ENCODE results near the gene BATF2. TPM values are rescaled to one million over a fixed set of nuclear protein-coding genes. Genes with fewer than 3 reads are reported as not detected.

Gene BATF2
- polyA plus RNA-seq, 4 donors = 8.1 to 22.7 (median 10.9) TPM

DNA sequence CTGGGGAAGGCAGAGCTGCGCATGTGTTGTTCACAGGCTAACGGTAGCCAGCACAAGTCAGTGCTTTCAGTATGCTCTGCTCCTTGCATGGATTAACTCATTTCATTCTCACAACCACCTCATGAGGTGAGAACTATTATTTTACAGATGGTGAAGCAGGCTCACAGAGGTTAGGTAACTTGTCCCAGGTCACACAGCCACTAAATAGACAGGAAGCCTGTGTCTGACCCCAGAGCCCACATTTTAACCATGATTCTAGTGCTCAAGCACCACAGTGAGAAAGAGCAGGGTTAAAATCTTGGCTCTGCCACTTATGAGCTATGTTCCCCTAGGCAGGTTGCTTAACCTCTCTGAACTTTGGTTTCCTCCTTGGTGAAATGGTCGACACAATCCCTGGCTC lies 24.2 kb upstream of the BATF2 start:
- peaks cover 0 to 18% (median 0%) of the 10 kb centered on the region in 3 donors for H3K4me1 ChIP-seq (ENCODE audit: control insufficient read depth in 3 of 3, insufficient read depth in 2 of 3, low read depth in 1 of 3, low read length in 2 of 3)
- H3K9me3 ChIP-seq (ENCODE audit: control insufficient read depth in 2 of 2, insufficient read depth in 1 of 2, low read depth in 1 of 2, low read length in 1 of 2) = no peaks in the 10 kb centered on the region
- WGBS, 3 donors = 67 to 85% (median 80%) methylated on average over 3 of the region's 3 CpGs
- no peak overlapping the region for H3K4me3 ChIP-seq (ENCODE audit: low read depth in 1 of 3, low read length in 3 of 3)
- H3K27ac ChIP-seq (ENCODE audit: low read depth in 1 of 3, low read length in 2 of 3) = no peak overlapping the region
- FAIRE-seq (no peak), DNase-seq (no peak)
- H3K36me3 ChIP-seq (ENCODE audit: control insufficient read depth in 3 of 3, insufficient read depth in 2 of 3, low read depth in 1 of 3, low read length in 3 of 3) = peaks cover 0 to 53% (median 2%) of the 10 kb centered on the region in 3 donors
- no peaks in the 10 kb centered on the region for H3K27me3 ChIP-seq (ENCODE audit: control insufficient read depth in 3 of 3, insufficient read depth in 3 of 3, low read length in 3 of 3)

DNA sequence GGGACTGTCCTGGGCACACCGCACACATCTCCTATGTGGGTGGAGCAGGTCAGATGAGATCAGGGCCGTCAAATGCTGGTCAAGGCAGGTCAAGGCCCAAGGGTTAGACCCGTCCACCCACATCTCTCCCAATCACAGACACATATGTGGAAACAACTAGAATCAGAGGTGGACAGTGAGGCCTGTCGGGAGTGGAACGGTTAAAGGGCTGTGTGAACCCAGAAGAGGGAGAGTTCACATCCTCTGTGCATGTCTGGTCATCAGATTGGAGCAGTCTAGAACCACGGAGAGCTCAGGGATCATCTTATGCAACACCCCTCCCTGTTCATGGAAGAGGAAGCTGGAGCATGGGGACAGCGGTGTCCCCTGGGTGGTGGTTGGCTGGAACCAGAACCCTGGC lies 23.1 kb upstream of the BATF2 start:
- Histone ChIP-seq H3K27ac (ENCODE audit: low read depth in 1 of 3, low read length in 2 of 3) (no peak overlapping the region), H3K27me3 (ENCODE audit: control insufficient read depth in 3 of 3, insufficient read depth in 3 of 3, low read length in 3 of 3) (no peaks in the 10 kb centered on the region), H3K4me3 (ENCODE audit: low read depth in 1 of 3, low read length in 3 of 3) (no peak overlapping the region), H3K4me1 (ENCODE audit: control insufficient read depth in 3 of 3, insufficient read depth in 2 of 3, low read depth in 1 of 3, low read length in 2 of 3) (peaks cover 0 to 21% (median 0%) of the 10 kb centered on the region in 3 donors), H3K36me3 (ENCODE audit: control insufficient read depth in 3 of 3, insufficient read depth in 2 of 3, low read depth in 1 of 3, low read length in 3 of 3) (peaks cover 0 to 51% (median 2%) of the 10 kb centered on the region in 3 donors), H3K9me3 (ENCODE audit: control insufficient read depth in 2 of 2, insufficient read depth in 1 of 2, low read depth in 1 of 2, low read length in 1 of 2) (no peaks in the 10 kb centered on the region)
- no peak for FAIRE-seq
- DNase-seq = no peak
- 79 to 86% (median 80%) methylated on average over 7 of the region's 7 CpGs for WGBS, 3 donors

DNA sequence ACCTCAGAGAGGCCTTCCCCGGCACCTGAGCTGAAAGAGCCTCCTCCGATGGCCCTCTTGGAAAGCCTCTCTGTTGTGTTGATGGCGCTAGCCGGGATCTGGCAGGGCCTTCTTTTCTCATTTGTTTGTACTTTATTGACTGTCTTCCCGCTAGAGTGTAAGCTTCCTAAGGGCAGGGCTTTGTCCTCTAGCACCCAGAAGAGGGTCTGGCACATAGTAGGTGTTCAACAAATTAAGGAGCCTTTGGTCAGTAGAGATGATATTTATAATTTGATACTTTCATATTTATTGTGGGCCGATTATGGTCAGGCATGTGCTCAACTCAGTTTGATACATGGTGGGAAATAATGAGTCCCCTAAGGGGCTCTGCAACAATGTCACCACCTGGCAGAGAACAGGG lies 21.2 kb upstream of the BATF2 start:
- DNase-seq (no peak), FAIRE-seq (no peak)
- Histone ChIP-seq H3K36me3 (ENCODE audit: control insufficient read depth in 3 of 3, insufficient read depth in 2 of 3, low read depth in 1 of 3, low read length in 3 of 3) (peaks cover 0 to 51% (median 2%) of the 10 kb centered on the region in 3 donors), H3K4me3 (ENCODE audit: low read depth in 1 of 3, low read length in 3 of 3) (no peak overlapping the region), H3K27ac (ENCODE audit: low read depth in 1 of 3, low read length in 2 of 3) (no peak overlapping the region), H3K9me3 (ENCODE audit: control insufficient read depth in 2 of 2, insufficient read depth in 1 of 2, low read depth in 1 of 2, low read length in 1 of 2) (no peaks in the 10 kb centered on the region), H3K27me3 (ENCODE audit: control insufficient read depth in 3 of 3, insufficient read depth in 3 of 3, low read length in 3 of 3) (no peaks in the 10 kb centered on the region), H3K4me1 (ENCODE audit: control insufficient read depth in 3 of 3, insufficient read depth in 2 of 3, low read depth in 1 of 3, low read length in 2 of 3) (peaks cover 0 to 15% (median 0%) of the 10 kb centered on the region in 3 donors)
- WGBS, 3 donors = 96 to 98% (median 96%) methylated on average over 6 of the region's 6 CpGs

DNA sequence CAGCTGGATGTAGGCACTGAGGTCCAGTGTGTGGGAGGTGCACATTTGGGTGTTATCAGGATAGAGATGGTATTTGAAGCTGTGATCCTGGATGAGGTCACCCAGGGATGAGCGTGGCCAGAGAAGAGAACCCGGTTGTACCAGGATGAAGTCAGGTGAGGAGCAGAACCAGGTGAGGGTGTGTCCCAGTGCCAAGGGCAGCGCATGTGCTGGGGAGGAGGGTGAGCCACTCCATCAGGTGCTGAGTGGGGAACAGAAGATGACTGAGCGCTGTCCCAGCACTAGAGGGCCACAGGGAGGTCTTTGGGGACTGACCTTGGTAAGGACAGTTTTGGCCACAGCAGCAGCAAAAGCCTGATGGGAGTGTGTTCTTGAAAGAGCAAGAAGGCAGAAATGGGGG lies 19.9 kb upstream of the BATF2 start:
- H3K4me1 ChIP-seq (ENCODE audit: control insufficient read depth in 3 of 3, insufficient read depth in 2 of 3, low read depth in 1 of 3, low read length in 2 of 3) = peaks cover 0 to 15% (median 0%) of the 10 kb centered on the region in 3 donors
- FAIRE-seq = no peak
- no peak for DNase-seq
- peaks cover 0 to 44% (median 2%) of the 10 kb centered on the region in 3 donors for H3K36me3 ChIP-seq (ENCODE audit: control insufficient read depth in 3 of 3, insufficient read depth in 2 of 3, low read depth in 1 of 3, low read length in 3 of 3)
- H3K9me3 ChIP-seq (ENCODE audit: control insufficient read depth in 2 of 2, insufficient read depth in 1 of 2, low read depth in 1 of 2, low read length in 1 of 2) = no peaks in the 10 kb centered on the region
- H3K4me3 ChIP-seq (ENCODE audit: low read depth in 1 of 3, low read length in 3 of 3) = no peak overlapping the region
- 78 to 83% (median 81%) methylated on average over 4 of the region's 4 CpGs for WGBS, 3 donors
- peaks cover 0 to 2% (median 0%) of the 10 kb centered on the region in 3 donors for H3K27me3 ChIP-seq (ENCODE audit: control insufficient read depth in 3 of 3, insufficient read depth in 3 of 3, low read length in 3 of 3)
- no peak overlapping the region for H3K27ac ChIP-seq (ENCODE audit: low read depth in 1 of 3, low read length in 2 of 3)

DNA sequence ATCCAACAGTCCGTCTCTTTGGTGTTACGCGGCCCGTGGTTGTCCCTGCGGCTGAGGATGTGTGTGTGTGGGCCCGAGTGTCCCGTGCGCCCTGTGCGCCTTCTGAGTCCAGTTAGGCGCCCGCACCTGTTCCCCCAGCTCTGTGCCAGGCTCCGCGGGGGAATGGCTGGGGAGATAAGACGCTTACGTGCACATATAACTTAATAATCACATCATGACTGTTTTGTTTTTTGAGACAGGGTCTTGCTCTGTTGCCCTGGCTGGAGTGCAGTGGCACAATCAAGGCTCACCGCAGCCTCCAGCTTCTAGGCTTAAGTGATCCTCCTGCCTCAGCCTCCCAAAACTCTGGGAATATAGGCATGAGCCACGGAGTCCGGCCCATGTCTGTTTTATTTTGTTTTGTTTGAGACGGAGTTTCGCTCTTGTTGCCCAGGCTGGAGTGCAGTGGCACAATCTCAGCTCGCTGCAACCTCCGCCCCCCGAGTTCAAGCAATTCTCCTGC lies 18.0 kb upstream of the BATF2 start:
- H3K36me3 ChIP-seq (ENCODE audit: control insufficient read depth in 3 of 3, insufficient read depth in 2 of 3, low read depth in 1 of 3, low read length in 3 of 3) = peaks cover 0 to 26% (median 2%) of the 10 kb centered on the region in 3 donors
- peaks cover 0 to 2% (median 0%) of the 10 kb centered on the region in 3 donors for H3K27me3 ChIP-seq (ENCODE audit: control insufficient read depth in 3 of 3, insufficient read depth in 3 of 3, low read length in 3 of 3)
- FAIRE-seq = no peak

DNA sequence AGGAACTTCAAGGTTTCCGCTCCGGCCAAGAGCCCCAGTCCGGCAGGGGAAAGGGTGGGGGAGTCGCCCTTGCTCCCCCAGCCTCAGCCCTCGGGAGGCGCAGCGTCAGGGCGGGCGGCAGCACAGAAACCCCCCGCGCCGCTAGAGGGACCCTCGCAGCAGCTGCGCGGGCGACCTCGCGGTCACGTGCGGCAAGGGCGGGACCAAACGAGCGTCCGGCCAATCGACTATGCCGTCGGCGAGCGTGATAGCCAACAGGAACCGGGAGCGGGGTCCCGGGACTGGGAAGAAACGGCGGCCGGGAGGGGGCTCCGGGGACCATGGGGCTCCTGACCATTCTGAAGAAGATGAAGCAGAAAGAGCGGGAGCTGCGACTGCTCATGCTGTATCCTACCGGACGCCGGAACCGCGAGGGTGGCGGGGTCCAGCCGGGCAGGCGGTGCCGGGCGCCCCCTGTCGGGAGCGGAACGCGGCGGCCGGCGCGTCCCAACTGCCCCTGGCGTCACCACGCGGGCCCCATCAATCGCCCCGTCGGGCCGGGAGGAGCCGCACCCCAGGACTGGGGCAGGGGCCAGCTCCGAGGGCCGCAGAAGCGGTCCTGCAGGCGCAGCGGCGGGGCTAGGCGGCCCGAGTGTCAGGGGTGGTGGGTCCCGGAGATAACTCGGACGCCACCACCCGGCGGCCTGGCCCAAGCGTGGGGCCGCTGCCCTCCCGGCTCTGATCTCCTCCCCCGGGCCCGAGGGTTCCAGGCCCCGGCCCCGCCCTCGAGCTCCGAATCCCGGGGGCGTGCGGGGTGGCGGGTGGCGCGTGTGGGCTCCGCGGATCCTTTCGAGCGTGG lies 17.3 kb upstream of the BATF2 start, which contains the start of gene ARL2:
Gene ARL2, plus strand, starts transcription at position 273 of the 838 bp plus-strand sequence. Its CDS starts 48 bp downstream, at position 321.
- H3K36me3 ChIP-seq (ENCODE audit: control insufficient read depth in 3 of 3, insufficient read depth in 2 of 3, low read depth in 1 of 3, low read length in 3 of 3) = peaks cover 0 to 24% (median 2%) of the 10 kb centered on the region in 3 donors
- peak within 1 kb of the TSS; percentile 97 to 100 (median 98) for H3K27ac ChIP-seq (ENCODE audit: low read depth in 1 of 3, low read length in 2 of 3)
- DNase-seq (peak; percentile 87 to 96), FAIRE-seq (no peak)
- no peaks in the 10 kb centered on the region for H3K9me3 ChIP-seq (ENCODE audit: control insufficient read depth in 2 of 2, insufficient read depth in 1 of 2, low read depth in 1 of 2, low read length in 1 of 2)
- peaks cover 0 to 2% (median 0%) of the 10 kb centered on the region in 3 donors for H3K27me3 ChIP-seq (ENCODE audit: control insufficient read depth in 3 of 3, insufficient read depth in 3 of 3, low read length in 3 of 3)
- peak within 1 kb of the TSS; percentile 45 to 98 (median 76) for H3K4me3 ChIP-seq (ENCODE audit: low read depth in 1 of 3, low read length in 3 of 3)
- WGBS, 3 donors = 0 to 1% (median 0%) methylated on average over 73 to 96 of the region's 96 CpGs
- peaks cover 0 to 15% (median 0%) of the 10 kb centered on the region in 3 donors for H3K4me1 ChIP-seq (ENCODE audit: control insufficient read depth in 3 of 3, insufficient read depth in 2 of 3, low read depth in 1 of 3, low read length in 2 of 3)

More for the DNA sequence above, 18.0 kb upstream of the BATF2 start:
- H3K4me1 ChIP-seq (ENCODE audit: control insufficient read depth in 3 of 3, insufficient read depth in 2 of 3, low read depth in 1 of 3, low read length in 2 of 3) = peaks cover 0 to 15% (median 0%) of the 10 kb centered on the region in 3 donors
- peak overlapping the region; percentile 45 to 98 (median 76) for H3K4me3 ChIP-seq (ENCODE audit: low read depth in 1 of 3, low read length in 3 of 3)
- peak overlapping the region; percentile 97 to 100 (median 98) for H3K27ac ChIP-seq (ENCODE audit: low read depth in 1 of 3, low read length in 2 of 3)
- H3K9me3 ChIP-seq (ENCODE audit: control insufficient read depth in 2 of 2, insufficient read depth in 1 of 2, low read depth in 1 of 2, low read length in 1 of 2) = no peaks in the 10 kb centered on the region
- DNase-seq = no peak
- 29 to 31% (median 30%) methylated on average over 23 of the region's 23 CpGs for WGBS, 3 donors

DNA sequence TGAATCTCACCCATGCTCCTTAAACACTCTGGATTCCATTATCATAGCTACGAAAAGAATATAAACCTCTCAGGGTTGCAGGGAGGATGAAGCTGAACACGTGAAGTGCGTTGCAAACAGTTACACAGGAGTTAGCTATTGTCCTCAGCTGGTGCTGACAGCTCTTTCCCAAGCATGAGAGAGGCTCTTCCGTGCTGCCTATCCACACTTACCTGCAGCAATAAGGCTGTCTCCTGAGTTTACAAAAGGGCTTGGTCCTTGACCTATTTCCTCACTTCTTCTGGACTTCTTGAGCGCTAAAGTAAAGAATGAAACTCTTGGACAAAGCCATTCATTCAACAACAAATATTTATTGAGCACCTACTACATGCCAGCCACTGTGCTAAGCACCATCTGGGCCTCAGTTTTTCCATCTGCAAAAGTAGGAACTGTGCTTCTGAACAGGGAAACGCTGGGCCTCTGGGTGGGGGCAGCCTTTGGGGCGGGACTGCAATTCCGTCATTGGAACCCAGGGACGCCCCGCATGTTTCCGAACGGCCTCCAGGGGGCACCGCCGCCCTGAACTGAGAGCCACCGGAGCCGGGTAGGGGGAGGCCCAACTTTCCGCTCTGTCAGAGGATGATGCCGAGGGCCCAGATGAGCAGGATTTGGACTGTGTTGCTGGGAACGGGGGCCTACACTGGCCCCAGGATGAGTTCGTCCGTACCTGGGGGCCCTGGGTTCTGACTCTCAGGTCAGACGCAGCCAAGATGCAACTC lies 16.5 kb upstream of the BATF2 start:
- H3K9me3 ChIP-seq (ENCODE audit: control insufficient read depth in 2 of 2, insufficient read depth in 1 of 2, low read depth in 1 of 2, low read length in 1 of 2) = no peaks in the 10 kb centered on the region
- WGBS, 3 donors = 11 to 14% (median 11%) methylated on average over 22 of the region's 22 CpGs
- peak overlapping the region; percentile 45 to 98 (median 76) for H3K4me3 ChIP-seq (ENCODE audit: low read depth in 1 of 3, low read length in 3 of 3)
- H3K36me3 ChIP-seq (ENCODE audit: control insufficient read depth in 3 of 3, insufficient read depth in 2 of 3, low read depth in 1 of 3, low read length in 3 of 3) = peaks cover 0 to 16% (median 2%) of the 10 kb centered on the region in 3 donors
- H3K27ac ChIP-seq (ENCODE audit: low read depth in 1 of 3, low read length in 2 of 3) = peak overlapping the region; percentile 97 to 100 (median 98)
- FAIRE-seq (no peak), DNase-seq (peak; percentile 91 to 96)
- peaks cover 0 to 15% (median 0%) of the 10 kb centered on the region in 3 donors for H3K4me1 ChIP-seq (ENCODE audit: control insufficient read depth in 3 of 3, insufficient read depth in 2 of 3, low read depth in 1 of 3, low read length in 2 of 3)
- peaks cover 0 to 2% (median 0%) of the 10 kb centered on the region in 3 donors for H3K27me3 ChIP-seq (ENCODE audit: control insufficient read depth in 3 of 3, insufficient read depth in 3 of 3, low read length in 3 of 3)

DNA sequence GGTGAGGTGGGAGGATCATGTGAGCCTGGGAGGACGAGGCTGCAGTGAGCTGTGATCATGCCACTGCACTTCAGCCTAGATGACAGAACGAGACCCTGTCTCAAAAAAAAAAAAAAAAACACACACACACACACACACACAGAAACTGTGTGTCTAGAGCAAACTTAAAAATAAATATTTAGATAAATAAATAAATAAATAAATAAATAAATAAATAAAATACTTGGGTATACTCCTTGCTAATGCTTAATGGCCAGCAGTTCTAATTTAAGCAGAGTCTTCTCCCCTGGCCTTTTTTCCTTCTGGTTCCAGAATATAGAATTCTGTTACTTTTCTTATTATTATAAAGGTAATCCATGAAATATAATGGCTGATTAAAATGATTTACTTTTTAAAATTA lies 12.1 kb upstream of the BATF2 start:
- FAIRE-seq (no peak), DNase-seq (no peak)
- Histone ChIP-seq H3K4me3 (ENCODE audit: low read depth in 1 of 3, low read length in 3 of 3) (no peak overlapping the region), H3K9me3 (ENCODE audit: control insufficient read depth in 2 of 2, insufficient read depth in 1 of 2, low read depth in 1 of 2, low read length in 1 of 2) (no peaks in the 10 kb centered on the region), H3K4me1 (ENCODE audit: control insufficient read depth in 3 of 3, insufficient read depth in 2 of 3, low read depth in 1 of 3, low read length in 2 of 3) (peaks cover 0 to 8% (median 0%) of the 10 kb centered on the region in 3 donors), H3K36me3 (ENCODE audit: control insufficient read depth in 3 of 3, insufficient read depth in 2 of 3, low read depth in 1 of 3, low read length in 3 of 3) (no peaks in the 10 kb centered on the region), H3K27ac (ENCODE audit: low read depth in 1 of 3, low read length in 2 of 3) (no peak overlapping the region), H3K27me3 (ENCODE audit: control insufficient read depth in 3 of 3, insufficient read depth in 3 of 3, low read length in 3 of 3) (peaks cover 0 to 2% (median 0%) of the 10 kb centered on the region in 3 donors)
- 84 to 98% (median 87%) methylated on average over 2 of the region's 2 CpGs for WGBS, 3 donors
